GM23338 (cell line): ENCODE data around the gene EHD2.

Experiments used
- TF ChIP-seq, protein P1 (sequence below), 2 experiments: fragments of 200-600 bp in 1 of 2; sonication (generic) in 1 of 2; conservative IDR thresholded peaks; 2 replicates each; pipeline versions ENCODE4 v1.5.1 to v1.6.1; 2016 to 2017; ENCODE audit warnings: antibody characterized with exemption in 2 of 2, low read depth in 2 of 2, mild to moderate bottlenecking in 2 of 2, moderate library complexity in 1 of 2
- TF ChIP-seq, protein P2 (sequence below): IDR thresholded peaks from one replicate; pipeline ENCODE4 v1.6.1; 2018; ENCODE audit warnings: antibody characterized with exemption; ENCODE audit not compliant: unreplicated experiment

DNA sequence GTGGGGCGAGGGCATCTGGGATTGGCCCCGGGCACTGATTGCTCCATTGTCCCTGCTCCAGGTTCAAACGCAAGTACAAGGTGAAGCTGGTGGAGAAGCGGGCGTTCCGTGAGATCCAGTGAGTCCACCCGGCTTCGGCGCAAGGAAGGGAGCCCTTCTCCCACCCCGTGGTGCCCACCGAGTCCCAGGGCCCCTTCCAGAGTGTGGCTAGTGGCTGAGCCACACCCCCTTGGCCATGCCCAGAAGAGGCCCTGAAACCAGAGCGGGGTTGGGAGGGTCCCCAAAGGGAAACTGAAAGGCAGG, 43.4 kb downstream of the EHD2 start:
- TF ChIP-seq, protein P1, sequence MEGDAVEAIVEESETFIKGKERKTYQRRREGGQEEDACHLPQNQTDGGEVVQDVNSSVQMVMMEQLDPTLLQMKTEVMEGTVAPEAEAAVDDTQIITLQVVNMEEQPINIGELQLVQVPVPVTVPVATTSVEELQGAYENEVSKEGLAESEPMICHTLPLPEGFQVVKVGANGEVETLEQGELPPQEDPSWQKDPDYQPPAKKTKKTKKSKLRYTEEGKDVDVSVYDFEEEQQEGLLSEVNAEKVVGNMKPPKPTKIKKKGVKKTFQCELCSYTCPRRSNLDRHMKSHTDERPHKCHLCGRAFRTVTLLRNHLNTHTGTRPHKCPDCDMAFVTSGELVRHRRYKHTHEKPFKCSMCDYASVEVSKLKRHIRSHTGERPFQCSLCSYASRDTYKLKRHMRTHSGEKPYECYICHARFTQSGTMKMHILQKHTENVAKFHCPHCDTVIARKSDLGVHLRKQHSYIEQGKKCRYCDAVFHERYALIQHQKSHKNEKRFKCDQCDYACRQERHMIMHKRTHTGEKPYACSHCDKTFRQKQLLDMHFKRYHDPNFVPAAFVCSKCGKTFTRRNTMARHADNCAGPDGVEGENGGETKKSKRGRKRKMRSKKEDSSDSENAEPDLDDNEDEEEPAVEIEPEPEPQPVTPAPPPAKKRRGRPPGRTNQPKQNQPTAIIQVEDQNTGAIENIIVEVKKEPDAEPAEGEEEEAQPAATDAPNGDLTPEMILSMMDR (conservative IDR thresholded peaks at IDR 0.05; ENCODE audit: low read depth in 2 of 2) = no peak
- TF ChIP-seq, protein P2, sequence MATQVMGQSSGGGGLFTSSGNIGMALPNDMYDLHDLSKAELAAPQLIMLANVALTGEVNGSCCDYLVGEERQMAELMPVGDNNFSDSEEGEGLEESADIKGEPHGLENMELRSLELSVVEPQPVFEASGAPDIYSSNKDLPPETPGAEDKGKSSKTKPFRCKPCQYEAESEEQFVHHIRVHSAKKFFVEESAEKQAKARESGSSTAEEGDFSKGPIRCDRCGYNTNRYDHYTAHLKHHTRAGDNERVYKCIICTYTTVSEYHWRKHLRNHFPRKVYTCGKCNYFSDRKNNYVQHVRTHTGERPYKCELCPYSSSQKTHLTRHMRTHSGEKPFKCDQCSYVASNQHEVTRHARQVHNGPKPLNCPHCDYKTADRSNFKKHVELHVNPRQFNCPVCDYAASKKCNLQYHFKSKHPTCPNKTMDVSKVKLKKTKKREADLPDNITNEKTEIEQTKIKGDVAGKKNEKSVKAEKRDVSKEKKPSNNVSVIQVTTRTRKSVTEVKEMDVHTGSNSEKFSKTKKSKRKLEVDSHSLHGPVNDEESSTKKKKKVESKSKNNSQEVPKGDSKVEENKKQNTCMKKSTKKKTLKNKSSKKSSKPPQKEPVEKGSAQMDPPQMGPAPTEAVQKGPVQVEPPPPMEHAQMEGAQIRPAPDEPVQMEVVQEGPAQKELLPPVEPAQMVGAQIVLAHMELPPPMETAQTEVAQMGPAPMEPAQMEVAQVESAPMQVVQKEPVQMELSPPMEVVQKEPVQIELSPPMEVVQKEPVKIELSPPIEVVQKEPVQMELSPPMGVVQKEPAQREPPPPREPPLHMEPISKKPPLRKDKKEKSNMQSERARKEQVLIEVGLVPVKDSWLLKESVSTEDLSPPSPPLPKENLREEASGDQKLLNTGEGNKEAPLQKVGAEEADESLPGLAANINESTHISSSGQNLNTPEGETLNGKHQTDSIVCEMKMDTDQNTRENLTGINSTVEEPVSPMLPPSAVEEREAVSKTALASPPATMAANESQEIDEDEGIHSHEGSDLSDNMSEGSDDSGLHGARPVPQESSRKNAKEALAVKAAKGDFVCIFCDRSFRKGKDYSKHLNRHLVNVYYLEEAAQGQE = no peak
